HepG2 (cell line): ENCODE results near the gene YEATS4. TPM values are rescaled to one million over a fixed set of nuclear protein-coding genes. Genes with fewer than 3 reads are reported as not detected.

Experiments used
- ATAC-seq: fragments of 200-7000 bp; cut with Tn5 transposase; 3 replicates; pipeline ENCODE4 v1.9.1; 2020; ENCODE audit warnings: mild to moderate bottlenecking, moderate library complexity
- BruUV-seq: library from RNA; stranded (reverse); fragments of 400-500 nt; replicated peaks from 2 replicates; lab custom pipeline; 2021; lab: Mats Ljungman, UMichigan
- CTCF ChIA-PET: fragments of 300-600 bp; formaldehyde crosslinking; extraction: SDS; loops from one replicate; lab custom pipeline; 2021; ENCODE audit warnings: low total read pairs, inconsistent platforms, low intra/inter-chr PET ratio; lab: Yijun Ruan, JAX
- POLR2A ChIA-PET: fragments of 350-600 bp; sonication (Branson Sonifier 250); formaldehyde crosslinking; loops from one replicate; lab custom pipeline; 2020; ENCODE audit warnings: antibody characterized with exemption, inconsistent platforms; lab: Yijun Ruan, JAX
- DNase-seq: peaks from one replicate; pipeline ENCODE4 v3.0.0-alpha.2; 2015; ENCODE audit warnings: low spot score
- FAIRE-seq: peaks from 3 replicates; lab custom pipeline; 2011; peaks lifted over from hg19 to GRCh38; lab: Jason Lieb, UNC
- H2AFZ ChIP-seq: one replicate; pipeline ENCODE4 v1.6.1; 2011; ENCODE audit warnings: low read length, inconsistent platforms
- H3K27ac ChIP-seq: fragments of 300-600 bp; 3 replicates; pipeline ENCODE4 v1.8.0; 2011; ENCODE audit warnings: mixed run types, mild to moderate bottlenecking, mixed read lengths, low read length, inconsistent platforms; ENCODE audit not compliant: insufficient read depth; ENCODE audit errors: extremely low read length
- H3K27me3 ChIP-seq, 2 experiments: fragments of 200-600 bp in 1 of 2; 2 replicates in 1 of 2; 3 replicates in 1 of 2; pipeline versions ENCODE4 v1.6.0 to v1.8.0; 2011; ENCODE audit warnings: low read length in 2 of 2, mild to moderate bottlenecking in 2 of 2, moderate library complexity in 2 of 2, inconsistent platforms in 1 of 2; ENCODE audit not compliant: insufficient read depth in 2 of 2, control insufficient read depth in 1 of 2
- H3K36me3 ChIP-seq, 2 experiments: fragments of 200-600 bp in 1 of 2; replicated peaks in 1 of 2; 2 replicates in 1 of 2; 3 replicates in 1 of 2; pipeline versions ENCODE4 v1.5.1 to v1.8.0; 2011; ENCODE audit warnings: low read length in 2 of 2, inconsistent platforms in 1 of 2; ENCODE audit not compliant: insufficient read depth in 2 of 2, control insufficient read depth in 1 of 2
- H3K4me1 ChIP-seq: 2 replicates; pipeline ENCODE4 v1.5.1; 2012; ENCODE audit warnings: low read length, inconsistent platforms; ENCODE audit not compliant: insufficient read depth
- H3K4me2 ChIP-seq: 2 replicates; pipeline ENCODE4 v1.6.0; 2011; ENCODE audit warnings: low read depth, low read length, inconsistent platforms
- H3K4me3 ChIP-seq, 3 experiments: fragments of 200-600 bp in 1 of 3; sonication (generic), shearing (Covaris generic) in 1 of 3; replicated peaks in 1 of 3; 2 replicates each; pipeline ENCODE4 v1.5.1; 2011 to 2016; ENCODE audit warnings: low read length in 3 of 3, inconsistent platforms in 2 of 3, low read depth in 2 of 3, mild to moderate bottlenecking in 2 of 3, control low read depth in 1 of 3, mixed read lengths in 1 of 3; ENCODE audit not compliant: insufficient read depth in 1 of 3
- H3K79me2 ChIP-seq: one replicate; pipeline ENCODE4 v1.6.1; 2011; ENCODE audit warnings: low read length, inconsistent platforms; ENCODE audit not compliant: insufficient read depth
- H3K9ac ChIP-seq: 2 replicates; pipeline ENCODE4 v1.6.0; 2011; ENCODE audit warnings: mild to moderate bottlenecking, low read depth, low read length, inconsistent platforms; ENCODE audit not compliant: insufficient read depth
- H3K9me3 ChIP-seq: 2 replicates; pipeline ENCODE4 v1.5.1; 2012; ENCODE audit warnings: mild to moderate bottlenecking, low read length
- H4K20me1 ChIP-seq: 2 replicates; pipeline ENCODE4 v1.6.0; 2011; ENCODE audit warnings: inconsistent platforms, mild to moderate bottlenecking, low read length, moderate library complexity; ENCODE audit not compliant: insufficient read depth
- ATF4 ChIP-seq, 2 experiments: fragments of 450-650 bp in 1 of 2; sonication (generic) in 1 of 2; formaldehyde crosslinking; IDR thresholded peaks; 2 replicates each; pipeline versions ENCODE4 v1.5.0 to v1.8.0; 2020 to 2022; ENCODE audit warnings: mild to moderate bottlenecking in 1 of 2, missing genetic modification reagents in 1 of 2
- CBX5 ChIP-seq: sonication (generic); formaldehyde crosslinking; IDR thresholded peaks from 2 replicates; pipeline ENCODE4 v1.4.0; 2020; ENCODE audit warnings: missing genetic modification reagents, borderline replicate concordance
- CSRNP2 ChIP-seq: sonication (generic); formaldehyde crosslinking; conservative IDR thresholded peaks from 2 replicates; pipeline ENCODE4 v1.8.0; 2022; ENCODE audit warnings: low read depth, missing genetic modification reagents
- FOXO1 ChIP-seq: sonication (generic); formaldehyde crosslinking; IDR thresholded peaks from 2 replicates; pipeline ENCODE4 v1.4.0; 2020; ENCODE audit warnings: missing genetic modification reagents
- GPN1 ChIP-seq: sonication (generic); formaldehyde crosslinking; IDR thresholded peaks from 2 replicates; pipeline ENCODE4 v1.5.1; 2020; ENCODE audit warnings: missing genetic modification reagents, borderline replicate concordance
- HNRNPUL1 ChIP-seq: fragments of 200-400 bp; formaldehyde crosslinking; IDR thresholded peaks from 2 replicates; pipeline ENCODE4 v1.6.1; 2017; ENCODE audit warnings: low read depth, mild to moderate bottlenecking, low read length, moderate library complexity
- HOXA5 ChIP-seq: sonication (generic); formaldehyde crosslinking; IDR thresholded peaks from 2 replicates; pipeline ENCODE4 v1.4.0; 2020; ENCODE audit warnings: missing genetic modification reagents
- TP53 ChIP-seq: sonication (generic); formaldehyde crosslinking; conservative IDR thresholded peaks from 2 replicates; pipeline ENCODE4 v1.4.0; 2020; ENCODE audit warnings: missing genetic modification reagents
- ZMYM3 ChIP-seq: sonication (generic); formaldehyde crosslinking; IDR thresholded peaks from 2 replicates; pipeline ENCODE4 v1.5.1; 2020; ENCODE audit warnings: mild to moderate bottlenecking, missing genetic modification reagents
- ZNF207 ChIP-seq: fragments of 450-650 bp; IDR thresholded peaks from 2 replicates; pipeline ENCODE4 v1.6.1; 2016; ENCODE audit warnings: antibody characterized with exemption, borderline replicate concordance
- ZNF367 ChIP-seq: sonication (generic); formaldehyde crosslinking; IDR thresholded peaks from 2 replicates; pipeline ENCODE4 v1.4.0; 2020; ENCODE audit warnings: missing genetic modification reagents, borderline replicate concordance
- ZNF460 ChIP-seq: sonication (generic); formaldehyde crosslinking; IDR thresholded peaks from 2 replicates; pipeline ENCODE4 v1.5.1; 2020; ENCODE audit warnings: missing genetic modification reagents, mild to moderate bottlenecking, borderline replicate concordance
- ZNF614 ChIP-seq: IDR thresholded peaks from 2 replicates; pipeline ENCODE4 v1.6.1; 2018; ENCODE audit warnings: missing biosample characterization, missing genetic modification reagents, inconsistent platforms, borderline replicate concordance
- ZNF703 ChIP-seq: sonication (generic); formaldehyde crosslinking; IDR thresholded peaks from 2 replicates; pipeline ENCODE4 v1.5.1; 2020; ENCODE audit warnings: missing genetic modification reagents, mild to moderate bottlenecking, moderate library complexity, borderline replicate concordance
- WGBS: methylation state at CpG from one replicate; pipeline ENCODE4 v1.1.6; 2017; ENCODE audit warnings: low lambda C conversion rate; 5-methylcytosine and 5-hydroxymethylcytosine counted together
- in situ Hi-C: cut with HindIII; loops from 2 replicates; pipeline ENCODE4 v1.10.0; 2017; ENCODE audit warnings: low pct_unique_long_range_greater_than_20kb; ENCODE audit not compliant: extremely low pct_ligation_motif_present
- intact Hi-C: fragments of 100-400 bp; cut with micrococcal nuclease; formaldehyde crosslinking; loops from one replicate; pipeline ENCODE4 v1.10.0; 2022; ENCODE audit not compliant: unreplicated experiment
- polyA plus RNA-seq, 8 experiments: library from polyadenylated mRNA; depleted of rRNA in 3 of 8; stranded (reverse) in 7 of 8; unstranded in 1 of 8; fragments of >200 nt; fragmentation: Illumina TruSeq in 4 of 8; extraction: Trizol in 4 of 8; gene quantifications; 2 replicates each; pipeline versions ENCODE4 v1.2.1 to v1.2.3, GENCODE V29; 2011 to 2016; ENCODE audit warnings: low read depth in 4 of 8, missing spikeins in 1 of 8, mixed read lengths in 1 of 8; ENCODE audit not compliant: insufficient read depth in 1 of 8
- total RNA-seq, 5 experiments: library from RNA; depleted of rRNA; stranded (reverse); fragments of >200 nt; fragmentation: Illumina TruSeq; extraction: Trizol; gene quantifications; 2 replicates each; pipeline ENCODE4 v1.2.3, GENCODE V29; 2016; ENCODE audit warnings: low read depth in 1 of 5

The YEATS4 gene
- total and polyA plus RNA-seq, 2 of the 13 experiments (the other 11 are each of a cell fraction or from before 2014, with no cell fraction given), result 16.8 to 45.0 TPM

- Histone ChIP-seq H3K4me2 (no peak overlapping the region), H3K9ac (no peak overlapping the region), H2AFZ (no peak overlapping the region)
- CTCF ChIA-PET, result no interaction called here
- in situ Hi-C loops, result no loop called here
- ATAC-seq, result no peak
- WGBS, result 89% methylated on average over 1 of the region's 1 CpG
- TF ChIP-seq CSRNP2 (CRISPR knock-in tag) (no peak), HNRNPUL1 (no peak), ZNF207 (no peak), ZNF460 (no peak), TP53 (CRISPR knock-in tag) (no peak), ZNF703 (no peak), ATF4 (CRISPR knock-in tag; IDR thresholded peaks at IDR 0.05) (no peak), ZNF367 (CRISPR knock-in tag) (no peak), FOXO1 (CRISPR knock-in tag) (no peak), CBX5 (no peak), ZNF614 (CRISPR knock-in tag) (no peak), ZMYM3 (no peak), GPN1 (CRISPR knock-in tag) (no peak), HOXA5 (CRISPR knock-in tag) (no peak)
- TF ChIP-seq, all 625 proteins: peak for 0
- H3K27ac ChIP-seq, result no peak overlapping the region
- H4K20me1 ChIP-seq, result no peaks in the 10 kb centered on the region
- no peaks in the 10 kb centered on the region for H3K36me3 ChIP-seq
- peaks cover 16% of the 10 kb centered on the region for H3K4me1 ChIP-seq
- intact Hi-C loops, result no loop called here
- no peaks in the 10 kb centered on the region for H3K79me2 ChIP-seq
- H3K27me3 ChIP-seq, result no peaks in the 10 kb centered on the region
- FAIRE-seq, result no peak
- H3K4me3 ChIP-seq, result no peak overlapping the region
- no peaks in the 10 kb centered on the region for H3K9me3 ChIP-seq
- POLR2A ChIA-PET, result no interaction called here
- DNase-seq, result no peak
- BruUV-seq, result no TSS peak
Measured at GRCh38 chr12:69435644-69436043, 76.1 kb downstream of the YEATS4 start.
